Measurements from ENCODE around the gene CHDH. TPM values are rescaled to one million over a fixed set of nuclear protein-coding genes. Genes with fewer than 3 reads are reported as not detected.

Gene CHDH
- polyA plus RNA-seq, 1 donor (not counting 4 experiments of a cell fraction or from before 2014, with no cell fraction given), result not detected

DNA sequence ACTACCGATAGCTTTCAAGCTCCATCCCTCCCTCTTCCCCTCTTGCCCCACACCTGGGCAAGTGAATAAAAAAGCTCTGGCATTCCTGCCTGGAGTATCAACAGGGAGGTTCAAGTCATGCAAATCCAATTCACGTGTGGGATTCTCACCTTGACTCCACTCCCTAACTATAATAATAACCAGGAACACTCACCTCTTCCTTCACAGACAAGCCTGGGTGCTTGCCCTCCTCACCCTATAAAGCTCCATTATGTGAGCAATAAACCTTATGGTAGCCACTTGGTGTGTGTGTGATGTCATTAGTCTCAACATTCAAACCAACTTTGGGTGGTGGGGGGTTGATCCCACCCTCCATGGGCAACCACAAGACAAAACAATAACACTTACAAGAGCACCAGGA, 16.6 kb downstream of the CHDH start:
- TF ChIP-seq, protein P1, sequence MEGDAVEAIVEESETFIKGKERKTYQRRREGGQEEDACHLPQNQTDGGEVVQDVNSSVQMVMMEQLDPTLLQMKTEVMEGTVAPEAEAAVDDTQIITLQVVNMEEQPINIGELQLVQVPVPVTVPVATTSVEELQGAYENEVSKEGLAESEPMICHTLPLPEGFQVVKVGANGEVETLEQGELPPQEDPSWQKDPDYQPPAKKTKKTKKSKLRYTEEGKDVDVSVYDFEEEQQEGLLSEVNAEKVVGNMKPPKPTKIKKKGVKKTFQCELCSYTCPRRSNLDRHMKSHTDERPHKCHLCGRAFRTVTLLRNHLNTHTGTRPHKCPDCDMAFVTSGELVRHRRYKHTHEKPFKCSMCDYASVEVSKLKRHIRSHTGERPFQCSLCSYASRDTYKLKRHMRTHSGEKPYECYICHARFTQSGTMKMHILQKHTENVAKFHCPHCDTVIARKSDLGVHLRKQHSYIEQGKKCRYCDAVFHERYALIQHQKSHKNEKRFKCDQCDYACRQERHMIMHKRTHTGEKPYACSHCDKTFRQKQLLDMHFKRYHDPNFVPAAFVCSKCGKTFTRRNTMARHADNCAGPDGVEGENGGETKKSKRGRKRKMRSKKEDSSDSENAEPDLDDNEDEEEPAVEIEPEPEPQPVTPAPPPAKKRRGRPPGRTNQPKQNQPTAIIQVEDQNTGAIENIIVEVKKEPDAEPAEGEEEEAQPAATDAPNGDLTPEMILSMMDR (optimal IDR thresholded peaks at IDR 0.05 in 1 of 3, IDR thresholded peaks at IDR 0.05 in 1 of 3, conservative IDR thresholded peaks at IDR 0.05 in 1 of 3; ENCODE audit: extremely low read depth in 1 of 3, insufficient read depth in 2 of 3, low read length in 3 of 3), result no peak
- no peak for TF ChIP-seq EZH2 (IDR thresholded peaks at IDR 0.05; ENCODE audit: low read length)
- H2AFZ ChIP-seq (ENCODE audit: control insufficient read depth, low read length), result no peak overlapping the region
- no peaks in the 10 kb centered on the region for H3K9me1 ChIP-seq (ENCODE audit: control insufficient read depth, extremely low read depth, insufficient read depth, low read length)
- no peaks in the 10 kb centered on the region for H3K9me3 ChIP-seq (ENCODE audit: control insufficient read depth, low read depth, low read length)
- no peak overlapping the region for H3K27ac ChIP-seq (ENCODE audit: control insufficient read depth, insufficient read depth, low read length)
- no peaks in the 10 kb centered on the region for H3K79me2 ChIP-seq (ENCODE audit: control insufficient read depth, insufficient read depth, low read length)
- FAIRE-seq (no peak), DNase-seq (ENCODE audit: low read depth, low spot score) (no peak)
- no peaks in the 10 kb centered on the region for H3K4me1 ChIP-seq (ENCODE audit: control insufficient read depth, extremely low read depth, insufficient read depth, low read length)
- H3K27me3 ChIP-seq (ENCODE audit: control insufficient read depth, extremely low read depth, insufficient read depth, low read length), result no peaks in the 10 kb centered on the region
- dilution Hi-C loops (cut with MboI; ENCODE audit: extremely low pct_ligation_motif_present, low sequenced_read_pairs), result no loop called here
- H3K9ac ChIP-seq (ENCODE audit: control insufficient read depth, extremely low read depth, insufficient read depth, low read length), result no peak overlapping the region
- H4K20me1 ChIP-seq (ENCODE audit: control insufficient read depth, extremely low read depth, insufficient read depth, low read length), result no peaks in the 10 kb centered on the region
- H3K36me3 ChIP-seq (ENCODE audit: control insufficient read depth in 2 of 2, extremely low read depth in 1 of 2, insufficient read depth in 2 of 2, low read length in 2 of 2), result no peaks in the 10 kb centered on the region
- no peak overlapping the region for H3K4me3 ChIP-seq (ENCODE audit: control insufficient read depth in 2 of 3, extremely low read depth in 1 of 3, insufficient read depth in 2 of 3, low read depth in 1 of 3, low read length in 3 of 3)
- H3K4me2 ChIP-seq (ENCODE audit: control insufficient read depth, extremely low read depth, insufficient read depth, low read depth, low read length), result no peak overlapping the region

DNA sequence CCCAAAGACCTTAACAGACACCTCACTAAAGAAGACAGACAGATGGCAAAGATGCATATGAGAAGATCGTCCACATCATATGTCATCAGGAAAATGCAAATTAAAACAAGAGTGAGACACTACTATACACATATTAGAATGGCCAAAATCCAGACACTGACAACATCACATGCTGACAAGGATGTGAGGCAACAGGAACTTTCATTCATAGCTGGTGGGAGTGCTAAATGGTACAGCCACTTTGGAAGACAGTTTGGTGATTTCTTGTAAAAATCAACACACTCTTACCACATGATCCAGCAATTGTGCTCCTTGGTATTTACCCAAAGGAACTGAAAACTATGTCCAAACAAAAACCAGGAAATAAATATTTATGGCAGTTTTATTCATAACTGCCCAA, 17.6 kb downstream of the CHDH start:
- dilution Hi-C loops (cut with MboI; ENCODE audit: extremely low pct_ligation_motif_present, low sequenced_read_pairs), result no loop called here
- no peak for TF ChIP-seq EZH2 (IDR thresholded peaks at IDR 0.05; ENCODE audit: low read length)
- TF ChIP-seq, protein P1 (optimal IDR thresholded peaks at IDR 0.05 in 1 of 3, IDR thresholded peaks at IDR 0.05 in 1 of 3, conservative IDR thresholded peaks at IDR 0.05 in 1 of 3; ENCODE audit: extremely low read depth in 1 of 3, insufficient read depth in 2 of 3, low read length in 3 of 3), result no peak
- H3K79me2 ChIP-seq (ENCODE audit: control insufficient read depth, insufficient read depth, low read length), result no peaks in the 10 kb centered on the region
- no peak overlapping the region for H3K4me2 ChIP-seq (ENCODE audit: control insufficient read depth, extremely low read depth, insufficient read depth, low read depth, low read length)
- DNase-seq (ENCODE audit: low read depth, low spot score) (no peak), FAIRE-seq (no peak)
- H3K36me3 ChIP-seq (ENCODE audit: control insufficient read depth in 2 of 2, extremely low read depth in 1 of 2, insufficient read depth in 2 of 2, low read length in 2 of 2), result no peaks in the 10 kb centered on the region
- H3K9me1 ChIP-seq (ENCODE audit: control insufficient read depth, extremely low read depth, insufficient read depth, low read length), result no peaks in the 10 kb centered on the region
- no peak overlapping the region for H3K27ac ChIP-seq (ENCODE audit: control insufficient read depth, insufficient read depth, low read length)
- no peaks in the 10 kb centered on the region for H3K4me1 ChIP-seq (ENCODE audit: control insufficient read depth, extremely low read depth, insufficient read depth, low read length)
- H3K9ac ChIP-seq (ENCODE audit: control insufficient read depth, extremely low read depth, insufficient read depth, low read length), result no peak overlapping the region
- no peak overlapping the region for H3K4me3 ChIP-seq (ENCODE audit: control insufficient read depth in 2 of 3, extremely low read depth in 1 of 3, insufficient read depth in 2 of 3, low read depth in 1 of 3, low read length in 3 of 3)
- no peaks in the 10 kb centered on the region for H4K20me1 ChIP-seq (ENCODE audit: control insufficient read depth, extremely low read depth, insufficient read depth, low read length)
- no peaks in the 10 kb centered on the region for H3K9me3 ChIP-seq (ENCODE audit: control insufficient read depth, low read depth, low read length)
- H2AFZ ChIP-seq (ENCODE audit: control insufficient read depth, low read length), result no peak overlapping the region
- H3K27me3 ChIP-seq (ENCODE audit: control insufficient read depth, extremely low read depth, insufficient read depth, low read length), result no peaks in the 10 kb centered on the region

All from keratinocyte (primary cell).